ENCODE data around the gene MAGI2.

DNA sequence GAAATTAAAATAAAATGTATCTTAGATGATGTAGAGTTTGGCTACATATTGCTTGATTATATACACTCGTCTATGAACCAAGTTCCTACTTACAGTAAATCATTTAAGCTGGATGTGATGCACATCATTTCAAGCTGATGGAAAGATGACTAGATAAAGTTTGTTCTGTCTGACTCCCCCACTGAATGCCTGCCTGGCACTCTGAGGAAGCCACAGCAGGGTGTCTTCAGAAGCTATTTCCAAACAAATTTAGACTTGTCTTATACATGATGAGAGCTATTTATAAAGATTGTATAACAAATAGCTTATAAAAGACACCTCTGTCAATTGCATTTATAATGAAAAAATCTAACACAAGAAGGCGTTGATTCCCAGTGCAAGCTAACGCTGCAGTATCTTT, 741.4 kb downstream of the MAGI2 start:
- no peak for TF ChIP-seq EZH2 (IDR thresholded peaks at IDR 0.05; ENCODE audit: insufficient read depth, poor library complexity, severe bottlenecking)
- TF ChIP-seq EZH2phosphoT487 (IDR thresholded peaks at IDR 0.05; ENCODE audit: insufficient read depth, low read depth) = no peak
